Fibroblast of the conjunctiva (primary cell): ENCODE results near the gene AJUBA.
"Not testable (repeated sequence)": the region's sequence is repeated elsewhere in the genome, so short reads cannot be mapped to it uniquely, and the experiment has no call there.

Experiments used
- DNase-seq: peaks from one replicate; pipeline ENCODE4 v3.0.0-alpha.2; 2010; ENCODE audit warnings: low read depth

The AJUBA gene

DNA sequence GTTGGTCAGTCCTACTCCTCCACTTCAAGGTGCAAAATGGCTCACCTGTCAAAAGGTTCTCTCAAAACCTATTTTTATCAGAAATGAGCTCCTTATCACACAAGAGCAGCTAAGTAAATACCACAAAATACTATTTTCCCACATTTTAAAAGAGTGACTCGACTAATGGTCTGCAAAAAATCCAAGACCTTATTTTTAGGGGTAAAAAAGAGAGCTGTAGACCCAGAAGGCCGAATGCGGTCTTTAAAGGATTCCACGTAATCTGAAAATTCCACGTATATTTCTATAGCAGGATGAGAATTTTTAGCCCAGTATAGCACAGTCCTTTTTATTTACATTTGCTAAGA, 23.8 kb upstream of the AJUBA start:
- DNase-seq: no peak

DNA sequence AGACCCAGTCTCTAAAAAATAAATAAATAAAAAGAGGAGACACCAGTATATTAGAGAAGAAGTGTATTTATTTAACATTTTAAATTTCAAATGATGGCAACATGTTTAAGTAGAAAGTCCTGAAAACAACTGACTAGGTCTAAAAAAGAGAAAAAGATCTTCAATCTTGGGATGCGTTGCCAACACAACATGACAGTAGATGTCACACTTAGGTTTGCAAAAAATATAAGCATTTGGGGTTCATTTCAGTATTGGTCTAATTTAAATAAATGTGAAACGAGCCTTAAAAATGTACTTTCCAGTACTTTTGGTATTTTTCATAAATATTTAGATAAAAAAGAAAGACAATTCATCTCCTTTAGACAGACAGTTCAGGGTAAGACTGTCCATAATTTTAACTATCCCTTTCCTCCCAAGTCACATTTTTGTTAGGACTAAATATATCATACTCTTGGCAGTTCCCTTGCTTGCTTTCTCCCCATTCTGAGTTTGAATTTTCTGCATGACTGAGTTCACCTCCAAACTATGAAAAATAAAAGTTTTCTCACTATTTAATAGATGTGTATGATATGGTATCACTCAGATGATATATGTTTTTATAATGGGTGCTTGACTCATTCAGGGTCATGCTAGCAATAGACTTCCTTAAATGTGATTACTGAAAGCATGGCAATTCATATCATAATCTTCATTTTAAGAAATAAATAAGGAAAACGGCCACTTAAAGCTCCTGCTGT, 23.3 kb upstream of the AJUBA start:
- no peak for DNase-seq

- DNase-seq: not testable (repeated sequence)
Measured at GRCh38 chr14:23004274-23004673, 21.9 kb upstream of the AJUBA start.

DNA sequence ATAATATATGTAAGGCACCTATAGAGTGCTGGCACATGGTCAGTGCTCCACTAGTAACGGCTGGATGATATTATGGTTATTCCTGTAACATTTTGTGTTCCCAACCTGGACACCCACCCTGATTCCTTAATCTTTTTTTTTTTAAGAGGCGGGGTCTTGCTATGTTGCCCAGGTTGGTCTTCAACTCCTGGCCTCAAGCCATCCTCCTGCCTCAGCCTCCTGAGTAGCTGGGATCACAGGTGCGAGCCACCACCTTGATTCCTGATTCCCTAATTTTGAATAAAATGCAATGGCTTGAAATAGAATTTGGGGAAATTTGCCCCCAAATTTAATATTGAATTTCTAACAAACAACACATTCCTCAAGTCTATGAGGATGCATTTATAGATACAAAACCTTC, 20.2 kb upstream of the AJUBA start:
- DNase-seq: no peak

DNA sequence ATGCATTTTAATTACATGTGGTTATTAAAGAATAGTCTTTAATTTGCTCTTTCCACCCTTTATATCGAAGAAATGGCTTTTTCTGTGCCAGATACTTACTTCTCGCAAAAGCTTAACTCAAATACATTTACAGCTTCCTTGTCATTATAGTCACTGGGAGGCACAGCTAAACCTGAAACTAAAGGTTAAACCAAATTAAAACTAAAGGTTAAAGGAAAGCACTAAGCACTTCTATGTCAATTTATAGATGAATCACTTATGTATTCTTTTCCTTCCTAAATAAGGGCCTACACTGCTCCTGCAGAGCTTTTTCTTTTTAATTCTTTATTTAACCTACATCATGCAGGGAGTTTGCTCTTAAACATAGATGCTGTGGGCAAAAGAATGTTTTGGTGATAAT, 18.5 kb upstream of the AJUBA start:
- DNase-seq: no peak

DNA sequence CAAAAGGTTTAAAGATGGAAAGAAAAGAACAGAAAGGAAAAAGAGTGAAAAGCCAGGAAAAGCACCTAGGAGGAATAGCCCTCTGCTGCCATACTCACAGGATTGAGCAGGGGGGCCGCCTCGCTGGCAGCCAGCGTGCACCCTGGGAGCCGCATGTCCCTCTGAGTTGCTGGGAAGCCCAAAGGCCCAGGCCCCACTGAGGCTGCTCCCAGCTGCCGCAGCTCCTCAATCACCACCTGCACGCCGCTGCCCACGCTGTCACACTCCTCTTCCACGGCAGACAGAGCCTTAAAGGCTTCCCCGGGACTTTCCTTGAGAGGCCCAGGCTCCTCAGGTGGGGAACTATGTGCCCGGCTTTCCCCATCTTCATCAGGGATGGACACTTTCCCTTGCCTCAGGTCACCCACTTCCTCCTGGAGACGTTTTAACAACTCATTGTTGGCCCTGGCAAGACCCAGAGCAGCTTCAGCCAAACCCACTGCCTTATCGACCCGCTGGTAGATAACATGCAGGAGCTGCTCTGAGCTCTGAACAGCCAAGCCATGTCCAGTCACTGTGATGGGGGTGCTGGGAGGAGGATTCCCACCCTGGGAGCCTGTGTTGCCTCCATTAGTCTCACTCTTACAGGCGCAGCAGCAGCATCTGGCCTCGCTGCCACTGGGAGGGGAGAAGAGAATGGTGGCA, 16.1 kb upstream of the AJUBA start:
- DNase-seq: no peak

DNA sequence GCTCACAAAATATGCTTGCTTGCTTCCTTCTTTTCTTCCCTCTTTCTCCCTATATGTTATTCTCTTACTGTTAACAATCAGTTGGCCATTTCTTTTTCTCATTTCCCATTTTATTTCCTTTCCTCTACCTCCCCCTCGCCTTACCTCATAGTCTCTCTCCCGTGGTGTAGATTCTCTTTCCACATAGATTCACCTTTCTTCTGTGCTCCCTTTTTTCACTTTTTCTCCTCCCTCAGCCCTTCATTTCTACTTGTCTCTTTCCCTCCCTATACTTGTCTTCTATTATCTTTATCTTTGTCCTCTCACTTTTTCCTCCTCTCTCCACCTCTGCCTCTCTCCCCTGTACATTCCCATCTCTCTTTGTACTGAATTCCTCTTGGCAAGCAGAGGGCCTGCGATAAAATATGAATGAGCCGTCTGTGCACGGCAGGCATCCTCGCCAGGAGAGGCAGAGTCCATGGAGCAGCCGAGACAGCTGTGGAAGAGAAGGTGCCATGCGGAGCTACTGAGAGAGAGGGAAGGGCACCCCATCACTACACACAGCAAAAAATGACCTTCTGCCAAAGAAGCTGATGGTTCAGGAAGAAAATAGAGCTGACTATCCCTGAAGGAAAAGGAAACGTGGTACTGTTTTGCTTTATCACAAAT, 15.4 kb upstream of the AJUBA start:
- no peak for DNase-seq

DNA sequence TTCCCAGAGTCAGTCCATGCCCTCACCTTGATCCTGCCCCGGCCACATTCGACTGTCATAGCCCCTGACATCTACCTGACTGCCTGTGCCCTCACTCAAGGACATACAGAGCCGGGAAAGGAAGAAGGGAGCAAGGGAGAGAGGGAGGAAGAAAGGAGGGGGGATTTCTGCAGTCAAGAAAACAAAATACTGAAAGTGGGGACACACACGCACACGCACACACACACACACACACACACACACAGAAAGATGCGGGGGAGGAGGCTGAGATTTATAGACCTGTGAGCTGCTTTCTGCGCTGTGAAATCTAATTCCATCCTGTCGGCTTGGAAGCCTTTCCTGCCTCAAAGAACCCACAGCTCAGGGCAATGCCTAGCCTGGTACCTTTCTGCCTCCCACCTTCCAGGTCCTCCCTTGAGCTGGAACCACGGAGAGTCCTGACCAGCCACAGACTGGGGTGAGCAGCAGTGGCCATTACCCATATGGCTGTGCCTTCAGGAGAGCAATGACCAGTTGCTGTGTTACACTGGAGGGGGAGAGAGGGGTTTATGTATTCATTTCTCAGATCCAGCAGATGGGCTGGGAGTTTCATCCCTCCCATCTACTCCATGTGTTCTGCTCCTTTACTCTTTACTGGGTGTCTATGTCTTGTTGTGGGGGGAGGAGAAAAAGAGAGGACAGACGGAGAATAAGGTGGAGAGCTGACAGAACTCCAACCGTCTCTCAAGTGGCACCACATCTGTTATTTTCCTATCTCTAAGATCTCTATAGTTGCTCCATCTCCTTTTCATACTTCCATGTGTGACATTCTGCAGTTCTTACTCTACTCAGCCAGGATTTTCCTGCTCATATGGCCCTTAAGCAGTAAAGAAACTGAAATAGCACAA, 14.7 kb upstream of the AJUBA start:
- no peak for DNase-seq

DNA sequence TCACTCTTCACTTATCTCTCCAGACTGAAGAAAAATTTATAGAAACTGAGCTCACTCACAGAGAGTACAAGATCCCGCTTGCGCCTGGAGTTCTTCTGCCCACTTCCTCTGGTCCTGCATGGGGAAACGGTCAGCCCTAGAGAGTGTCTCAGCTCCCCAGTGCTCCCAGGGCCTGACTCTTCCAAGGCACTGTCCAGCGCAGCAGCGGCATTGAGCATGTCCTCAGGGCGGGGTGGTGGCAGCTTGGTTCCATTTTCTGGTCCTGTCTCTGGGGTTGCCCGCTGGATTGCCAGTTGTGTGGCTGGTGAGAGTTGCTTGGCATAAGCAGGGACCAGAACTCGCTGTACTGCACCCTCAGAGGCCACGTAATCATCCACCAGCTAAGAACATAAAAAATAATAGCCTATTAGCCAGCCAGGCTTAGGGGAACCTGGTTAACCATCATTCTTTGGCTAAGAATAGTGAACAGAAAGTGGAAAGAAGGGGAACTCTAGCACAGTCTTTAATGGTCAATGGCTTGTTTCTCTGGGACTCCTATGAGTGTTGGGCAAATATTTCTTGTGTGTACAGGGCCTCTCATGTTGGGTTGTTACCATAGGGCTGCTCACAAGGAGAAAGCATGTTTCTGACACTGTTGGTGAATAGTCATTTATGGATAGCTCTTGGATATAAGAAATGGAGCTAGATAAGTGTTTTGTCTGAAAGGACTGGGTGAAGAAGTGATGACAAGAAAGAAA, 13.7 kb upstream of the AJUBA start:
- no peak for DNase-seq

DNA sequence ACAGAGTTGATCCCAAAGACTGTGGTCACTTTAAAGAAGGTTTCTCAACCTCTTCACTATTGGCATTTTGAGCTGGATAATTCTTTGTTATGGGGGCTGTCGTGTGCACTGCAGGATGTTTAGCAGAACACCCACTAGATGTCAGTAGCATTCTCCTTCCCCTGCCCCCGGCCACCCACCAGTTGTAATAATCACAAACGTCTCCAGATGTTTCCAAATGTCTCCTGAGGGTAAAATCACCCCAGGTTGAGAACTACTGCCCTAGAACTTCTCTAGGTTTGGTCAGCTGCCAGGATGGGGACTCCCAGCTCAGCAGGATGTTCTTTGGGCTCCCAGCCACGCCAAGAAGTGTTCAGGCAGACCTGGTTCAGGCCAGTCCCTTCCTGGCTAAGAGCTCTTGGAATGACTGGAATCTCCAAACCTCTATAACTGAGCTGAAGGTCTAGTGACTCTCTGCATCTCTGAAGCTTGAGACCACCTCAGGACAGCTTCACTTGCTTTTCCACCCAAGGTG, 12.5 kb upstream of the AJUBA start:
- no peak for DNase-seq

- DNase-seq: no peak
Measured at GRCh38 chr14:22993517-22993916, 11.2 kb upstream of the AJUBA start.

GRCh38 chr14:22991852-22992251, 9.5 kb upstream of the AJUBA start:
- DNase-seq: no peak

DNA sequence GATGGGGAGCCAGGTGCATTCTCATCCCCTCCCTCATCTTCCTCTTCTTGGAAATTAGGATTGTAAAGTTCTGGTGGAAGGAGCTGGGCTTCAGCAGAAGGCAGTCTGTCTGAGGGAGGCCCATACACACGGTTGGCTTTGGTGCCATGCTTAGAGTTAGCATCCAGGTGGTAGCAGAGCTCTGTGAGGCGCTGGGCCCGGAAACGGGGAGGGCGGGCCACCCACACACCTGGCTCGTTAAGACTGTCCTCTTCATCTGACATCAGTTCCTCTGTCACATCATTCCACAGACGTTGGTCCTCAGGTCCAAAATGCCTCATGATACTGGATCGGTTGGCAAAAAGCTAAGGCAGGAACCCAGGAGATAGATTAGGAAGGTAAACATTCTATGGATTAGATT, 4.9 kb upstream of the AJUBA start:
- DNase-seq: no peak

- DNase-seq: peak; percentile 79
Measured at GRCh38 chr14:22986508-22987054, 4.2 kb upstream of the AJUBA start.

- DNase-seq: no peak
Measured at GRCh38 chr14:22985894-22986507, 3.6 kb upstream of the AJUBA start.

DNA sequence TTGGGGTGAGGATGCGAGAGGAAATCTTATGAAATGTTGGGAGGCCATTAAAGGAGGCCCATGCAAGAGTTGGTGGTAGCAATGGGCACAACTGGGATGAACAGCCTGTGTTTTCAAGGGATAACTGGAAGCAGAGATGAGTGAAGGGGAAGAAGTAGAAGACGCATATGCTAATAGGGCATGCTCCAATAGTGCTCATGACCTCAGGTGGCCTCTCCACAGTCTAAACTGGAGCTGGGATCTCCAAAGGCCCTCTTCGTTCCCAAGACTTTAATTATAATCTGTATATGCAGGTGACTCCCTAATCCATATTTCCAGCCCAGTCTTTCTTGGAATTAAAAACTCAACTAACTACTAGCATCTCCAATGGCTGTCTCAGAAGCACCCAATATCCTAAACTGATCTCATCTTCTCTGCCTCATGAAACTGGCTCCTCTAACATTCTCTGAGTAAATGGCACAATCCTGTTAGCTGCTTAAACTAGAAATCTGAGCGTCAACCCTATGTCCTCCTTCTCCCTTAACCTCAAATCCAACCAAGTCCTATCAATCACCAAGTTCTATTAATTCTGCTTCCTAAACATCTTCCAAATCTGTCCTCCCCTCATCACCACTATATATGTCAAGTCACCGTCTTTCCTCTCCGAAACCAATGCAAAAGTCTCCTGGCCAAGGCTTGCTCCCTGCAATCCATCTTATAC, 2.8 kb upstream of the AJUBA start:
- DNase-seq: no peak

DNA sequence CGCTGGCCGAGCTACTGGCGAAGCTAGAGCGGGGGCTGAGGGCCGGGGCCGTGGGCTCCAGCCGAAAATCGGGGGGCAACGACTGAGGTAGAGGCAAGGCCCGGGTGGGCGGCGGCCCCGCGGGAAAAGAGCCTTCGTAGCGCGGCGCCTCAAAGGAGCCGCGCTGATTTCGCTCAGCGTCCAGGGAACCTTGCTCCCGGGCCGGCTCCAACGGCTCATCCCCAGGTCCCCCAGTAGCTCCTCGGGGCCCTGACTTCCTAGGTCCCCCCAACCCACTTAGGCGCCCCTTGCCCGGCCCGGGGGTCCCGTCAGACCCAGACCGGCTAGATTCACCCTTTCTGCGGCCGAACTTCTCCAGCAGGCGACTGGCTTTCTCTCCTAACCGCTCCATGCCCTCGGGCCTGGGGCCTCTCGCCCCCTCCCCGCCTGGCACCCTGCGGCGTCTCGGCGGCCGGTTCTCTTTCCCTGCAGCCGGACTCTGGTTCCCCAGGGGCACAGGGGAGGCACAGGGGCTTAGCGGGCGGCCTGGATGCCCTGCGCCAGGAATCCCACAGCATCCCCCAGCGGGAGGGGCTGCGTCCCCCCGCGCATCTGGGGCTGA, 375 bp downstream of the AJUBA start:
- DNase-seq: no peak

DNA sequence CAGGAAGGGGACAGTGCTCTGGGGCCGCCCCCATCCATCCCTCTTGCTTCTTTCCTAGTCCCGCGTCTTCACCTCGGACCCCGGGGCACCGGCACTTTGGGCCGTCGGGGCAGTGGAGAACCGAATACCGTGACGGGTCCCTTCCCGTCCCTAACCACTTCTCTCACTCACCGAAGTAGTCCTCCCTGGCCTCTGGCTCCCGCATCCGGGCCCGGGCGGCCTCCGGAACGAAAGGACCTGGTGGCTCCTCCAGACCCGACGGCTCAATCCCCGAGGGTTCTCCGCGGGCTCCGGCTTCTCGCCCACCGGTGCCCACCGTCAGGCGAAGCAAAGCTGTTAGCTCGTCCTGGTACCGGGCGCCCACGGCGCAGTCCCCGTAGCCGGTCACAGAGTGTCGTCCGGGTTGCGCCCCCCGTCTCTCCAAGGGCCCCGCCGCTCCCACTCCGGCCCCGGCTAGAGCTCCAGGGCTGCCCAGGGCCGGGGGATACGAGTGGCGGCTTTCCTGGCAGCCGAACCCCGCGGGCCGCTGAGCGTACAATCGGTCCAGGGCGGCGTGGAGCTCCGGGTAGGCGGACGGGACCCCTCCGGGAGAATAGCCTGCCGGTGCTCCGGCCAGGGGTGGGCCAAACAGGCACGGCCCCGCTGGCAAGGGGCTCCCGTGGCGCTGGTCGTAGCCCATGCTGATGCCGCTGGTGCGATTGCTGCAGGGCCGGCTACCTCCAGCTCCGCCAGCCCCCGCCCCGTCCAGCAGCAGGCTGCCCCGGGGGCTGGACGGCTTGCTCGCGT, 1.1 kb downstream of the AJUBA start:
- no peak for DNase-seq

- no peak for DNase-seq
Measured at GRCh38 chr14:22980672-22981089, 1.7 kb downstream of the AJUBA start.
